Stimulated activated CD4-positive, alpha-beta T cell treated with anti-CD3 and anti-CD28 coated beads, Interleukin-15, amount 100 ng/mL, for 48 hours (primary cell): ENCODE results near the gene UMAD1.

ENCODE experiments used
- DNase-seq, 2 donors: peaks; one replicate each; pipeline ENCODE4 v3.0.0-alpha.2; 2020; ENCODE audit warnings: low read depth in 2 of 2

Gene UMAD1

GRCh38 chr7:7688956-7689355 is 48.4 kb downstream of the UMAD1 start:
- no peak for DNase-seq

- DNase-seq, result no peak
Observed at GRCh38 chr7:7693881-7694280, 53.3 kb downstream of the UMAD1 start.

- no peak for DNase-seq
Observed at GRCh38 chr7:7694542-7694941, 54.0 kb downstream of the UMAD1 start.

GRCh38 chr7:7695111-7695817 is 54.7 kb downstream of the UMAD1 start:
- no peak for DNase-seq

- no peak for DNase-seq
Observed at GRCh38 chr7:7696458-7697119, 56.0 kb downstream of the UMAD1 start.

GRCh38 chr7:7698930-7699329 is 58.4 kb downstream of the UMAD1 start:
- DNase-seq, result no peak

GRCh38 chr7:7699380-7699779 is 58.8 kb downstream of the UMAD1 start:
- no peak for DNase-seq

- DNase-seq, result no peak
Observed at GRCh38 chr7:7699970-7700369, 59.4 kb downstream of the UMAD1 start.

GRCh38 chr7:7701527-7701926 is 61.0 kb downstream of the UMAD1 start:
- DNase-seq, result no peak

GRCh38 chr7:7702826-7703225 is 62.3 kb downstream of the UMAD1 start:
- no peak for DNase-seq

GRCh38 chr7:7703427-7703826 is 62.9 kb downstream of the UMAD1 start:
- no peak for DNase-seq

GRCh38 chr7:7704867-7705266 is 64.3 kb downstream of the UMAD1 start:
- DNase-seq, result no peak

GRCh38 chr7:7705318-7705717 is 64.8 kb downstream of the UMAD1 start:
- no peak for DNase-seq

GRCh38 chr7:7706101-7706511 is 65.6 kb downstream of the UMAD1 start:
- no peak for DNase-seq

- no peak for DNase-seq
Observed at GRCh38 chr7:7706556-7707172, 66.1 kb downstream of the UMAD1 start.

- DNase-seq, result no peak
Observed at GRCh38 chr7:7707246-7707645, 66.7 kb downstream of the UMAD1 start.

- DNase-seq, result no peak
Observed at GRCh38 chr7:7707806-7708205, 67.3 kb downstream of the UMAD1 start.

GRCh38 chr7:7709291-7709690 is 68.7 kb downstream of the UMAD1 start:
- DNase-seq, result no peak

GRCh38 chr7:7710469-7710868 is 69.9 kb downstream of the UMAD1 start:
- no peak for DNase-seq

- DNase-seq, result no peak
Observed at GRCh38 chr7:7713730-7714129, 73.2 kb downstream of the UMAD1 start.

GRCh38 chr7:7718492-7718891 is 77.9 kb downstream of the UMAD1 start, which contains the start of gene RPA3:
TSS of gene RPA3 (minus strand) at chr7:7718607. CDS start at chr7:7640418, 78,189 bp downstream.
- no peak for DNase-seq

GRCh38 chr7:7719236-7719635 is 78.7 kb downstream of the UMAD1 start:
- peak; percentile 28 to 37 for DNase-seq

- DNase-seq, result no peak
Observed at GRCh38 chr7:7720193-7720592, 79.6 kb downstream of the UMAD1 start.
